Neural progenitor cell (in vitro differentiated cells): ENCODE results near the gene ZNF574. TPM values are rescaled to one million over a fixed set of nuclear protein-coding genes. Genes with fewer than 3 reads are reported as not detected.

Experiments used
- DNase-seq: peaks from one replicate; pipeline ENCODE4 v3.0.0-alpha.2; 2016; ENCODE audit warnings: low spot score
- H2AFZ ChIP-seq: fragments of 200-600 bp; sonication (generic); replicated peaks from 2 replicates; pipeline ENCODE4 v1.6.1; 2016; ENCODE audit warnings: antibody characterized with exemption
- H3F3A ChIP-seq: fragments of 200-600 bp; sonication (generic); 2 replicates; pipeline ENCODE4 v1.6.1; 2016; ENCODE audit warnings: antibody characterized with exemption, low read depth
- H3K27ac ChIP-seq: fragments of 200-600 bp; sonication (generic); 2 replicates; pipeline ENCODE4 v1.5.1; 2016; ENCODE audit warnings: mild to moderate bottlenecking
- H3K27me3 ChIP-seq: fragments of 200-600 bp; sonication (generic); 2 replicates; pipeline ENCODE4 v1.6.1; 2016; ENCODE audit warnings: mild to moderate bottlenecking, moderate library complexity
- H3K36me3 ChIP-seq: fragments of 200-600 bp; sonication (generic); 2 replicates; pipeline ENCODE4 v1.5.1; 2016
- H3K4me1 ChIP-seq: fragments of 200-600 bp; sonication (generic); 2 replicates; pipeline ENCODE4 v1.6.1; 2016; ENCODE audit warnings: mixed run types
- H3K4me2 ChIP-seq: fragments of 200-600 bp; sonication (generic); 2 replicates; pipeline ENCODE4 v1.6.1; 2016
- H3K4me3 ChIP-seq: fragments of 200-600 bp; sonication (generic); 2 replicates; pipeline ENCODE4 v1.5.1; 2016
- H3K79me2 ChIP-seq: fragments of 200-600 bp; sonication (generic); 2 replicates; pipeline ENCODE4 v1.6.1; 2016; ENCODE audit warnings: low read depth
- H3K9ac ChIP-seq: fragments of 200-600 bp; sonication (generic); 2 replicates; pipeline ENCODE4 v1.6.1; 2016
- H3K9me3 ChIP-seq: fragments of 200-600 bp; sonication (generic); 2 replicates; pipeline ENCODE4 v1.5.1; 2016; ENCODE audit warnings: low read depth
- H4K20me1 ChIP-seq: fragments of 200-600 bp; sonication (generic); 2 replicates; pipeline ENCODE4 v1.6.1; 2016; ENCODE audit warnings: low read depth
- H3K27ac Mint-ChIP-seq: 3 replicates; pipeline ENCODE4 v1.8.0; 2021; ENCODE audit warnings: mixed read lengths
- H3K27me3 Mint-ChIP-seq: 2 replicates; pipeline ENCODE4 v1.8.0; 2022; ENCODE audit warnings: low read depth, mild to moderate bottlenecking, inconsistent platforms, moderate library complexity, mixed read lengths; ENCODE audit not compliant: insufficient read depth
- H3K36me3 Mint-ChIP-seq: 3 replicates; pipeline ENCODE4 v1.8.0; 2021; ENCODE audit warnings: mixed read lengths
- H3K4me1 Mint-ChIP-seq: 3 replicates; pipeline ENCODE4 v1.8.0; 2021; ENCODE audit warnings: mixed read lengths
- H3K4me3 Mint-ChIP-seq: 3 replicates; pipeline ENCODE4 v1.8.0; 2021; ENCODE audit warnings: mild to moderate bottlenecking, moderate library complexity, mixed read lengths
- H3K9me3 Mint-ChIP-seq: 3 replicates; pipeline ENCODE4 v1.8.0; 2020; ENCODE audit warnings: mixed read lengths
- EZH2 ChIP-seq: fragments of 200-600 bp; sonication (generic); IDR thresholded peaks from 2 replicates; pipeline ENCODE4 v1.6.1; 2017; ENCODE audit warnings: antibody characterized with exemption, mild to moderate bottlenecking, moderate library complexity
- EZH2phosphoT487 ChIP-seq: fragments of 200-600 bp; sonication (generic); IDR thresholded peaks from 2 replicates; pipeline ENCODE4 v1.6.1; 2017; ENCODE audit warnings: antibody characterized with exemption
- total RNA-seq: library from RNA; depleted of rRNA; stranded (reverse); fragments of >200 nt; gene quantifications from 2 replicates; pipeline ENCODE4 v1.2.3, GENCODE V29; 2015; ENCODE audit warnings: low replicate concordance
- TF ChIP-seq, protein P1 (sequence below): fragments of 200-600 bp; sonication (generic); IDR thresholded peaks from 2 replicates; pipeline ENCODE4 v1.5.1; 2017; ENCODE audit warnings: antibody characterized with exemption, mild to moderate bottlenecking

Gene ZNF574
- total RNA-seq, 1 donor from 2014 or later, result 13.4 TPM

GRCh38 chr19:42093505-42093904, 17.5 kb downstream of the ZNF574 start:
- Mint-ChIP-seq H3K9me3 (no peaks in the 10 kb centered on the region), H3K27me3 (peaks cover 11% of the 10 kb centered on the region), H3K4me3 (no peak overlapping the region), H3K36me3 (no peaks in the 10 kb centered on the region), H3K4me1 (peaks cover 16% of the 10 kb centered on the region), H3K27ac (no peak overlapping the region)
- TF ChIP-seq, protein P1, sequence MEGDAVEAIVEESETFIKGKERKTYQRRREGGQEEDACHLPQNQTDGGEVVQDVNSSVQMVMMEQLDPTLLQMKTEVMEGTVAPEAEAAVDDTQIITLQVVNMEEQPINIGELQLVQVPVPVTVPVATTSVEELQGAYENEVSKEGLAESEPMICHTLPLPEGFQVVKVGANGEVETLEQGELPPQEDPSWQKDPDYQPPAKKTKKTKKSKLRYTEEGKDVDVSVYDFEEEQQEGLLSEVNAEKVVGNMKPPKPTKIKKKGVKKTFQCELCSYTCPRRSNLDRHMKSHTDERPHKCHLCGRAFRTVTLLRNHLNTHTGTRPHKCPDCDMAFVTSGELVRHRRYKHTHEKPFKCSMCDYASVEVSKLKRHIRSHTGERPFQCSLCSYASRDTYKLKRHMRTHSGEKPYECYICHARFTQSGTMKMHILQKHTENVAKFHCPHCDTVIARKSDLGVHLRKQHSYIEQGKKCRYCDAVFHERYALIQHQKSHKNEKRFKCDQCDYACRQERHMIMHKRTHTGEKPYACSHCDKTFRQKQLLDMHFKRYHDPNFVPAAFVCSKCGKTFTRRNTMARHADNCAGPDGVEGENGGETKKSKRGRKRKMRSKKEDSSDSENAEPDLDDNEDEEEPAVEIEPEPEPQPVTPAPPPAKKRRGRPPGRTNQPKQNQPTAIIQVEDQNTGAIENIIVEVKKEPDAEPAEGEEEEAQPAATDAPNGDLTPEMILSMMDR, result no peak
- no peak overlapping the region for H3K9ac ChIP-seq
- H2AFZ ChIP-seq, result no peak overlapping the region
- no peak for DNase-seq
- no peaks in the 10 kb centered on the region for H3K36me3 ChIP-seq
- peaks cover 19% of the 10 kb centered on the region for H3K4me1 ChIP-seq
- no peaks in the 10 kb centered on the region for H4K20me1 ChIP-seq
- no peaks in the 10 kb centered on the region for H3K9me3 ChIP-seq
- peaks cover 4% of the 10 kb centered on the region for H3K27me3 ChIP-seq
- H3K4me2 ChIP-seq, result no peak overlapping the region
- no peaks in the 10 kb centered on the region for H3K79me2 ChIP-seq
- peaks cover 11% of the 10 kb centered on the region for H3F3A ChIP-seq
- H3K4me3 ChIP-seq, result no peak overlapping the region
- H3K27ac ChIP-seq, result no peak overlapping the region

DNA sequence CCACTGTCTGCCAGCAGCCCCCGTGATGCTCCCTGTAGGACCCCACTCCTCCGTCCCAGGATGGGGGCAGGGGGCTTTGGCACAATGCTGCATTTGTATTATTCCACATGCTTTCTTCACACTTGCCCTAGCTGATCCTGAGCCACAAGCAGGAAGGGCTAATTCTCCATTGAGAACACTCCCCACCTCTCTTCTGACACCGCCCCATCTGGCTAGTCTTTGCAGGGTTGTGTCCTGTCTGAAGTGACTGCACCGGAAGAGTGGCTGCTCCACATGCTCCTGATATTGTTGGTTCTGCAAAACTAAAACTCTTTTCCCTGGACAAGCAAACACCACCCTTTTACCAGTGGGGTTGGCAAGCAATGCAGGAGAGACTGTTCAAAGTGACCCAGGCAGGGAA, 18.0 kb downstream of the ZNF574 start:
- Mint-ChIP-seq H3K27me3 (peaks cover 11% of the 10 kb centered on the region), H3K9me3 (no peaks in the 10 kb centered on the region), H3K4me1 (peaks cover 16% of the 10 kb centered on the region), H3K4me3 (no peak overlapping the region), H3K27ac (no peak overlapping the region), H3K36me3 (no peaks in the 10 kb centered on the region)
- peaks cover 4% of the 10 kb centered on the region for H3K27me3 ChIP-seq
- no peak for DNase-seq
- H3K9ac ChIP-seq, result no peak overlapping the region
- H3K36me3 ChIP-seq, result no peaks in the 10 kb centered on the region
- no peaks in the 10 kb centered on the region for H3K79me2 ChIP-seq
- peaks cover 18% of the 10 kb centered on the region for H3K4me1 ChIP-seq
- H3K27ac ChIP-seq, result no peak overlapping the region
- no peaks in the 10 kb centered on the region for H4K20me1 ChIP-seq
- peaks cover 11% of the 10 kb centered on the region for H3F3A ChIP-seq
- TF ChIP-seq EZH2 (no peak), EZH2phosphoT487 (no peak)
- TF ChIP-seq, protein P1, result no peak
- no peaks in the 10 kb centered on the region for H3K9me3 ChIP-seq
- H3K4me3 ChIP-seq, result no peak overlapping the region
- no peak overlapping the region for H2AFZ ChIP-seq
- H3K4me2 ChIP-seq, result no peak overlapping the region

DNA sequence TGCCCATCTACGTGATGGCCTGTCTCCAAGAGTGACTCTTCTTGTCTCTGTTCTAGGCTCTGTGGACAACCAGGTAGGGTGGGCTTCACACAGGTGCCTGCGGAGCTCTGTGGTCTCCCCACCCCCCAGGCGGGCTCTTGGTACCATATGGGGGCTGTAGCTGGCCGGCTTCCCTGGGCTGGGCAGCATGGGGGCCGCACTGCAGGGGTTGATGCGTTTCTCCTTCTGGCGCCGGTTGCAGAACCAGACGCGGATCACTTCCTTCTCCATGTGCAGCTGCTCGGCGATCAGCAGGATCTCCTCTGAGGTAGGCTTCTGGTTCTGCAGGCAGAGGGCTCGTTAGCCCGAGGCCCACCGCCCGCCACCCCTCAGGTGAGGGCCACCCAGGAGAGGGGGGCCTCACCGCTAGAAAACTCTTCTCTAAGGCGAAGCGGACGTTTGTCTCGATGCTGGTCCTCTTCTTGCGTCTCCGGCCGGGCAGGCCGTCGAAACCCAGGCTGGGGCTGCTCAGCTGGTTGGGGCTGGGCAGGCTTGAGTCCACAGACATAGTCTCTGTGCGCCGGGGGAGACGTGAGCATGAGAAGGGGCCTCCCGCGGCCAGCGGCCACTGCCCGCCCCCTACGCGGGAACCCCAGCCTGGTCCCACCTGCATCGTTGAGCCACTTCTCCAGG, 19.3 kb downstream of the ZNF574 start:
- Histone ChIP-seq H3K4me3 (no peak overlapping the region), H3K9ac (no peak overlapping the region), H3K27me3 (peaks cover 4% of the 10 kb centered on the region), H3K4me1 (peaks cover 13% of the 10 kb centered on the region), H3F3A (peaks cover 11% of the 10 kb centered on the region), H3K36me3 (no peaks in the 10 kb centered on the region), H2AFZ (peak overlapping the region; percentile 85), H3K4me2 (peak overlapping the region; percentile 76), H3K27ac (no peak overlapping the region), H3K79me2 (no peaks in the 10 kb centered on the region), H4K20me1 (no peaks in the 10 kb centered on the region), H3K9me3 (no peaks in the 10 kb centered on the region)
- H3K4me3 Mint-ChIP-seq, result no peak overlapping the region
- TF ChIP-seq EZH2, result no peak
- TF ChIP-seq, protein P1, result no peak
- no peak for TF ChIP-seq EZH2phosphoT487
- peaks cover 16% of the 10 kb centered on the region for H3K4me1 Mint-ChIP-seq
- H3K27ac Mint-ChIP-seq, result no peak overlapping the region
- H3K9me3 Mint-ChIP-seq, result no peaks in the 10 kb centered on the region
- no peak for DNase-seq
- no peaks in the 10 kb centered on the region for H3K36me3 Mint-ChIP-seq
- peaks cover 11% of the 10 kb centered on the region for H3K27me3 Mint-ChIP-seq
